Transverse colon (tissue), 4 donors: ENCODE data around the gene AMIGO1. TPM values are rescaled to one million over a fixed set of nuclear protein-coding genes. Genes with fewer than 3 reads are reported as not detected.

Experiments used
- DNase-seq: peaks from one replicate; pipeline ENCODE4 v3.0.0-alpha.2; 2019
- H3K27ac ChIP-seq, 4 donors: fragments of 200-600 bp; sonication (generic); 2 replicates each; pipeline ENCODE4 v1.5.1; 2016 to 2018; ENCODE audit warnings: inconsistent platforms in 4 of 4
- H3K27me3 ChIP-seq: fragments of 200-600 bp; sonication (generic); 2 replicates; pipeline ENCODE4 v1.5.1; 2017; ENCODE audit warnings: inconsistent platforms
- H3K36me3 ChIP-seq, 4 donors: fragments of 200-600 bp; sonication (generic); 2 replicates each; pipeline ENCODE4 v1.5.1; 2017 to 2019; ENCODE audit warnings: inconsistent platforms in 4 of 4
- H3K4me1 ChIP-seq, 4 donors: fragments of 200-600 bp; sonication (generic); 2 replicates each; pipeline ENCODE4 v1.5.1; 2017 to 2020; ENCODE audit warnings: inconsistent platforms in 4 of 4
- H3K4me3 ChIP-seq, 4 donors: fragments of 200-600 bp; sonication (generic); 1 replicate in 1 of 4; 2 replicates in 3 of 4; pipeline versions ENCODE4 v1.5.1 to v1.6.1; 2017 to 2019; ENCODE audit warnings: inconsistent platforms in 4 of 4
- H3K9me3 ChIP-seq, 2 donors: fragments of 200-600 bp; sonication (generic); 2 replicates each; pipeline ENCODE4 v1.5.1; 2017 to 2019; ENCODE audit warnings: inconsistent platforms in 2 of 2
- EP300 ChIP-seq: sonication (generic); formaldehyde crosslinking; IDR thresholded peaks from one replicate; pipeline ENCODE4 v1.6.1; 2017; ENCODE audit warnings: antibody characterized with exemption, low read depth
- POLR2A ChIP-seq: fragments of 450-650 bp; IDR thresholded peaks from one replicate; pipeline ENCODE4 v1.6.1; 2016; ENCODE audit warnings: antibody characterized with exemption, mild to moderate bottlenecking, moderate library complexity
- POLR2AphosphoS5 ChIP-seq, 3 donors: sonication (generic); formaldehyde crosslinking; IDR thresholded peaks; one replicate each; pipeline ENCODE4 v1.6.1; 2016; ENCODE audit warnings: antibody characterized with exemption in 3 of 3
- WGBS, 2 donors: methylation state at CpG; one replicate each; pipeline ENCODE4 v1.1.5; 2018; ENCODE audit warnings: low coverage in 1 of 2; 5-methylcytosine and 5-hydroxymethylcytosine counted together
- in situ Hi-C, 4 donors: fragments of 200-750 bp; cut with MboI; loops; one replicate each; pipeline versions ENCODE4 v1.15.0 to v1.15.1; 2017; ENCODE audit warnings: low sequenced_read_pairs in 3 of 4, low pct_ligation_motif_present in 1 of 4, low pct_unique_long_range_greater_than_20kb in 1 of 4
- intact Hi-C: fragments of 100-400 bp; cut with DNase I; formaldehyde crosslinking; loops from one replicate; pipeline ENCODE4 v1.15.1; 2023; ENCODE audit warnings: low total_unique reads
- total RNA-seq, 4 donors: library from RNA; depleted of rRNA; stranded (reverse); fragments of >200 nt; gene quantifications; one replicate each; pipeline ENCODE4 v1.1.0, GENCODE V29; 2016
- TF ChIP-seq, protein P1 (sequence below), 5 experiments: fragments of 200-600 bp in 3 of 5; fragments of 450-650 bp in 2 of 5; sonication (generic) in 3 of 5; IDR thresholded peaks; 1 replicate in 2 of 5; 2 replicates in 3 of 5; pipeline ENCODE4 v1.5.1; 2016 to 2017; ENCODE audit warnings: antibody characterized with exemption in 5 of 5, inconsistent platforms in 3 of 5, mild to moderate bottlenecking in 2 of 5, moderate library complexity in 1 of 5

Gene AMIGO1
- total RNA-seq, 4 donors from 2014 or later: 0.60 to 8.1 (median 3.5) TPM

- peak; percentile 62 for TF ChIP-seq POLR2A
- peak; percentile 9 to 46 (median 32) for TF ChIP-seq POLR2AphosphoS5 (IDR thresholded peaks at IDR 0.05)
- TF ChIP-seq EP300: no peak
- intact Hi-C loops: no loop called here
Measured at GRCh38 chr1:109483672-109484518, 25.6 kb downstream of the AMIGO1 start, which contains the start of gene ATXN7L2. Gene ATXN7L2, plus strand, starts transcription at chr1:109483905. Its CDS starts 49 bp downstream, at chr1:109483954.

DNA sequence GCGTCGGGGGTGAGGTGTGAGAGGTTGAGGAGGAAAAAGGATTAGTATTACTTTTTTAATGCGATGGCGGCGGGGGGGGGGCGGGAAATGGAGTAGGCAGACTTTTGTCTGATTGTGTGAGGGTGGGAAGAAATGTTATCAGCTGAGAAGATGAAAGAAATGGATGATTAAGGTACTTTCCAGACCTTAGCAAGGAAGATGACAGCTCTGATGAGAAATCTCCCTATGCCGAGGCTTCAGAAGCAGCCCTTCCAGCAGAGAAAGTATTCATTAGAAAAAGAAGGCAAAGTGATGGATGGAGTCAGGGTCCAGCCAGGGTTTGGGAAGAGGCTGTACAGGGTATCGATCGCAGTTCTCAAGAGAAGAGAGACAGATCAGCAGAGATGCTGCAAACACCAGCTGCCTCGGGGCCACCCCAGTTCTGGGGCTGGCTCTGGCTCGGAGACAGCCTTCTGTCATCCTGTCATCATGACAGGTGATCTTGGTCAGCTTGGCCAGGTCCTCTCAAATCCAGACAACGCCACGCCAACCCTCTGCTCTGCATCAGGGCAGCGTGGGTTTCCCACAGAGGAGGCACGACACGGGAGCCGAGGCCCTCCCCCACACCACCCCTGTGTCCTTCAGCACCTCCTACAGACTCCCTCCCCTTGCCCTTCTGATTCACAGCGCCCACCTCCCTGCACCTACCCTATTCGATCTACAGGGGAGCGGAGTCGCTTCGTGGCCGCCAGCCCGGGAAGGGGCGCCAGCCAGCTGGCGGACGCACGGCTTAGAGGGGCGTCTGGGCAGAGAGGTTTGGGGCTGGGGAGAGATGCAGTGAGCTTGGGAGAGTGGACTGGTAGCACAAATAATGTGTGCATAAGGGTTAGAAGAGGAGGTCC is 26.5 kb downstream of the AMIGO1 start:
- Histone ChIP-seq H3K27me3 (peaks cover 4% of the 10 kb centered on the region), H3K36me3 (no peaks in the 10 kb centered on the region), H3K9me3 (no peaks in the 10 kb centered on the region), H3K4me1 (peaks cover 8 to 20% (median 13%) of the 10 kb centered on the region in 4 donors), H3K27ac (peak overlapping the region; percentile 32 to 78 (median 58)), H3K4me3 (peak overlapping the region; percentile 31 to 64 (median 63))
- DNase-seq: no peak
- intact Hi-C loops (no loop called here), in situ Hi-C loops (no loop called here)
- 14 to 47% methylated on average over 9 to 29 of the region's 29 CpGs for WGBS, 2 donors
- TF ChIP-seq POLR2A (no peak), EP300 (no peak), POLR2AphosphoS5 (IDR thresholded peaks at IDR 0.05) (no peak)
- TF ChIP-seq, protein P1, sequence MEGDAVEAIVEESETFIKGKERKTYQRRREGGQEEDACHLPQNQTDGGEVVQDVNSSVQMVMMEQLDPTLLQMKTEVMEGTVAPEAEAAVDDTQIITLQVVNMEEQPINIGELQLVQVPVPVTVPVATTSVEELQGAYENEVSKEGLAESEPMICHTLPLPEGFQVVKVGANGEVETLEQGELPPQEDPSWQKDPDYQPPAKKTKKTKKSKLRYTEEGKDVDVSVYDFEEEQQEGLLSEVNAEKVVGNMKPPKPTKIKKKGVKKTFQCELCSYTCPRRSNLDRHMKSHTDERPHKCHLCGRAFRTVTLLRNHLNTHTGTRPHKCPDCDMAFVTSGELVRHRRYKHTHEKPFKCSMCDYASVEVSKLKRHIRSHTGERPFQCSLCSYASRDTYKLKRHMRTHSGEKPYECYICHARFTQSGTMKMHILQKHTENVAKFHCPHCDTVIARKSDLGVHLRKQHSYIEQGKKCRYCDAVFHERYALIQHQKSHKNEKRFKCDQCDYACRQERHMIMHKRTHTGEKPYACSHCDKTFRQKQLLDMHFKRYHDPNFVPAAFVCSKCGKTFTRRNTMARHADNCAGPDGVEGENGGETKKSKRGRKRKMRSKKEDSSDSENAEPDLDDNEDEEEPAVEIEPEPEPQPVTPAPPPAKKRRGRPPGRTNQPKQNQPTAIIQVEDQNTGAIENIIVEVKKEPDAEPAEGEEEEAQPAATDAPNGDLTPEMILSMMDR (IDR thresholded peaks at IDR 0.05): no peak

More at GRCh38 chr1:109483672-109484518, 25.6 kb downstream of the AMIGO1 start, which contains the start of gene ATXN7L2:
- H3K4me1 ChIP-seq: peaks cover 8 to 20% (median 13%) of the 10 kb centered on the region in 4 donors
- peak; percentile 93 for DNase-seq
- WGBS, 2 donors: 1 to 2% methylated on average over 9 to 33 of the region's 73 CpGs
- H3K27ac ChIP-seq: peak within 1 kb of the TSS; percentile 88 to 94 (median 92)
- H3K4me3 ChIP-seq: peak within 1 kb of the TSS; percentile 62 to 80 (median 66)
- in situ Hi-C loops: no loop called here
- no peaks in the 10 kb centered on the region for H3K36me3 ChIP-seq
- no peaks in the 10 kb centered on the region for H3K9me3 ChIP-seq
- peaks cover 2% of the 10 kb centered on the region for H3K27me3 ChIP-seq

DNA sequence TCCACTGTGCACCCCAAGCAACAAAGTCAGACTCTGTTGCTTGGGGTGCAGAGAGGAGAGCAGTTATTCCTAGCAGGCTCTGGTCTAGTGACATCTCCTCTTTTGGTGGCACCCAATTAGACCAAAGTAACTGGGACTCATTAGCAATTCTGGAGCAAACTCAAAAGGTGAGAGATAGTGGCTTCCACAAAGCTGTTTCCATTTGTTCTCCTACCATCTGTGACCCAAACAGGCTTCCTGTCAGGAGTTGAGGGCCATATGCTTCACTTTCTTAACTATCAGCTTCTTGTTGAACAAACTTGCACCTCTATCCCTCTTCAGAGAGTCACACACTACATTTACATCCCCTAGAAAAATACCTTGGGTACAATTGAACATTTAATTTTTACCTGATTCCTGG is 27.3 kb downstream of the AMIGO1 start:
- Histone ChIP-seq H3K27me3 (peaks cover 4% of the 10 kb centered on the region), H3K27ac (no peak overlapping the region), H3K36me3 (no peaks in the 10 kb centered on the region), H3K9me3 (no peaks in the 10 kb centered on the region), H3K4me1 (peaks cover 8 to 20% (median 13%) of the 10 kb centered on the region in 4 donors), H3K4me3 (no peak overlapping the region)
- intact Hi-C loops (no loop called here), in situ Hi-C loops (no loop called here)
- TF ChIP-seq, protein P1 (IDR thresholded peaks at IDR 0.05): no peak
- no peak for TF ChIP-seq POLR2A
- TF ChIP-seq EP300: no peak
- no peak for TF ChIP-seq POLR2AphosphoS5 (IDR thresholded peaks at IDR 0.05)
- no peak for DNase-seq

DNA sequence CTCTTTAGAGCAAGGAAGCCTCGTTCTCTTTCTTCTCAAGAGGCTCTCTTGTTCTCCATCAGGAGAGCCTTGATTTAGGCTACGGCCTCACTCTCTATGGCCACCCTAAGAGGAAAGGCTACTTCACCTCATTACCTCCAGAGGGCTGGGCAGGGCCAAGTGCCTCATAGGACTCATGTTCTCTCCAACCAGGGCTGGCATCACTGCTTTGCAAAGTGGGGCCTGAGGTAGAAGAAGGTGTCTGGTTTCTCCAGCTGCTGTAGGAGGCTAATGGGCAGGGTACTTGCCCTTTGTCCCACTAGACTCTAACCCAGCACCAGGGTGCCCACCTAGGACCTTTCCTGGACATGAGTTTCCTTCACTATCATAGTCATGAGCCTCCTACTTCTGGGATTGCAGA is 27.9 kb downstream of the AMIGO1 start:
- H3K9me3 ChIP-seq: no peaks in the 10 kb centered on the region
- no peak for TF ChIP-seq POLR2A
- no peak for TF ChIP-seq EP300
- TF ChIP-seq, protein P1 (IDR thresholded peaks at IDR 0.05): no peak
- no peak for TF ChIP-seq POLR2AphosphoS5 (IDR thresholded peaks at IDR 0.05)
- no peaks in the 10 kb centered on the region for H3K36me3 ChIP-seq
- no peak overlapping the region for H3K27ac ChIP-seq
- in situ Hi-C loops (no loop called here), intact Hi-C loops (no loop called here)
- peaks cover 8 to 20% (median 13%) of the 10 kb centered on the region in 4 donors for H3K4me1 ChIP-seq
- peaks cover 4% of the 10 kb centered on the region for H3K27me3 ChIP-seq
- 84% methylated on average over 2 of the region's 2 CpGs; no CpG with 5 or more reads in 1 of the 2 donors for WGBS, 2 donors
- H3K4me3 ChIP-seq: no peak overlapping the region
- DNase-seq: no peak
